DOHH2 (cell line): ENCODE results near the gene CCNT2.
"Not testable (repeated sequence)": the region's sequence is repeated elsewhere in the genome, so short reads cannot be mapped to it uniquely, and the experiment has no call there.

Source experiments
- H3F3A ChIP-seq: fragments of 200-600 bp; sonication (generic), shearing (Covaris generic); 2 replicates; pipeline ENCODE4 v1.6.0; 2016; ENCODE audit warnings: antibody characterized with exemption, mild to moderate bottlenecking; ENCODE audit not compliant: control insufficient read depth, insufficient read depth
- H3K27ac ChIP-seq: fragments of 200-600 bp; sonication (generic); 2 replicates; pipeline ENCODE4 v1.5.1; 2014; ENCODE audit warnings: low read depth, mild to moderate bottlenecking, low read length, moderate library complexity
- H3K27me3 ChIP-seq: fragments of 200-600 bp; sonication (generic); 2 replicates; pipeline ENCODE4 v1.6.1; 2014; ENCODE audit warnings: mild to moderate bottlenecking, low read length, mixed read lengths; ENCODE audit not compliant: control insufficient read depth
- H3K36me3 ChIP-seq: fragments of 200-600 bp; sonication (generic); 2 replicates; pipeline ENCODE4 v1.6.1; 2014; ENCODE audit warnings: mild to moderate bottlenecking, low read length, moderate library complexity, mixed read lengths; ENCODE audit not compliant: control insufficient read depth
- H3K4me1 ChIP-seq: fragments of 200-600 bp; sonication (generic); 2 replicates; pipeline ENCODE4 v1.6.1; 2014; ENCODE audit warnings: mild to moderate bottlenecking, low read length, mixed read lengths; ENCODE audit not compliant: control insufficient read depth
- H3K4me2 ChIP-seq: fragments of 200-600 bp; sonication (generic); 2 replicates; pipeline ENCODE4 v1.6.0; 2014; ENCODE audit warnings: mild to moderate bottlenecking, low read length, moderate library complexity
- H3K4me3 ChIP-seq: fragments of 200-600 bp; sonication (generic); 2 replicates; pipeline ENCODE4 v1.5.1; 2014; ENCODE audit warnings: mild to moderate bottlenecking, low read length, mixed read lengths
- H3K79me2 ChIP-seq: fragments of 200-600 bp; sonication (generic); 2 replicates; pipeline ENCODE4 v1.6.1; 2014; ENCODE audit warnings: mild to moderate bottlenecking, low read length, mixed read lengths; ENCODE audit not compliant: control insufficient read depth
- H3K9me2 ChIP-seq: fragments of 200-600 bp; sonication (generic); replicated peaks from 2 replicates; pipeline ENCODE4 v1.6.1; 2014; ENCODE audit warnings: mild to moderate bottlenecking, low read length, mixed read lengths; ENCODE audit not compliant: control insufficient read depth
- H3K9me3 ChIP-seq: fragments of 200-600 bp; sonication (generic); 2 replicates; pipeline ENCODE4 v1.6.1; 2014; ENCODE audit warnings: antibody characterized with exemption, low read length, mixed read lengths; ENCODE audit not compliant: control insufficient read depth, insufficient read depth
- H4K20me1 ChIP-seq: fragments of 200-600 bp; sonication (generic); 2 replicates; pipeline ENCODE4 v1.6.0; 2014; ENCODE audit warnings: low read depth, mild to moderate bottlenecking, antibody characterized with exemption, low read length, moderate library complexity; ENCODE audit not compliant: control insufficient read depth, insufficient read depth
- CTCF ChIP-seq: fragments of 200-600 bp; sonication (generic); IDR thresholded peaks from one replicate; pipeline ENCODE4 v1.5.1; 2014; ENCODE audit warnings: antibody characterized with exemption, mild to moderate bottlenecking, low read depth, low read length; ENCODE audit not compliant: poor library complexity, severe bottlenecking
- EZH2phosphoT487 ChIP-seq: fragments of 200-600 bp; sonication (generic); IDR thresholded peaks from 2 replicates; pipeline ENCODE4 v1.6.1; 2017; ENCODE audit warnings: borderline replicate concordance, mild to moderate bottlenecking, antibody characterized with exemption, low read length, moderate library complexity, mixed read lengths

The CCNT2 gene

GRCh38 chr2:134906726-134907125 is 11.9 kb upstream of the CCNT2 start:
- no peaks in the 10 kb centered on the region for H4K20me1 ChIP-seq
- TF ChIP-seq EZH2phosphoT487 (no peak), CTCF (no peak)

GRCh38 chr2:134907441-134908116 is 11.0 kb upstream of the CCNT2 start:
- not testable (repeated sequence) for H3K9me2 ChIP-seq, H3K79me2 ChIP-seq, H3K4me2 ChIP-seq, H4K20me1 ChIP-seq, H3K4me3 ChIP-seq, H3F3A ChIP-seq, H3K36me3 ChIP-seq, H3K9me3 ChIP-seq, H3K4me1 ChIP-seq, H3K27ac ChIP-seq, H3K27me3 ChIP-seq

More at GRCh38 chr2:134906726-134907125, 11.9 kb upstream of the CCNT2 start:
- H3K9me2 ChIP-seq = no peaks in the 10 kb centered on the region
- no peak overlapping the region for H3K4me3 ChIP-seq
- no peaks in the 10 kb centered on the region for H3K27me3 ChIP-seq
- H3K4me1 ChIP-seq = no peaks in the 10 kb centered on the region
- no peak overlapping the region for H3K27ac ChIP-seq
- no peaks in the 10 kb centered on the region for H3F3A ChIP-seq
- no peak overlapping the region for H3K4me2 ChIP-seq
- no peaks in the 10 kb centered on the region for H3K36me3 ChIP-seq
- no peaks in the 10 kb centered on the region for H3K79me2 ChIP-seq
- peaks cover 10% of the 10 kb centered on the region; the same call in 1 of the 2 replicates for H3K9me3 ChIP-seq

- peaks cover 16% of the 10 kb centered on the region; the same call in 1 of the 2 replicates for H3K9me3 ChIP-seq
- H3F3A ChIP-seq = no peaks in the 10 kb centered on the region
- H3K9me2 ChIP-seq = no peaks in the 10 kb centered on the region
- H3K79me2 ChIP-seq = no peaks in the 10 kb centered on the region
- no peak overlapping the region for H3K27ac ChIP-seq
- no peaks in the 10 kb centered on the region for H3K36me3 ChIP-seq
- no peaks in the 10 kb centered on the region for H3K27me3 ChIP-seq
- TF ChIP-seq EZH2phosphoT487 (no peak), CTCF (no peak)
- no peaks in the 10 kb centered on the region for H3K4me1 ChIP-seq
- H3K4me3 ChIP-seq = no peak overlapping the region
- no peaks in the 10 kb centered on the region for H4K20me1 ChIP-seq
- H3K4me2 ChIP-seq = no peak overlapping the region
Observed at GRCh38 chr2:134910763-134911399, 7.7 kb upstream of the CCNT2 start.

GRCh38 chr2:134911400-134911785 is 7.2 kb upstream of the CCNT2 start:
- H3K4me1 ChIP-seq = no peaks in the 10 kb centered on the region
- H3K36me3 ChIP-seq = no peaks in the 10 kb centered on the region
- H4K20me1 ChIP-seq = no peaks in the 10 kb centered on the region
- TF ChIP-seq CTCF = no peak
- TF ChIP-seq EZH2phosphoT487 = no peak
- no peaks in the 10 kb centered on the region for H3K79me2 ChIP-seq
- H3K27me3 ChIP-seq = no peaks in the 10 kb centered on the region
- H3F3A ChIP-seq = no peaks in the 10 kb centered on the region
- peaks cover 16% of the 10 kb centered on the region; the same call in 1 of the 2 replicates for H3K9me3 ChIP-seq
- H3K27ac ChIP-seq = no peak overlapping the region
- no peaks in the 10 kb centered on the region for H3K9me2 ChIP-seq
- no peak overlapping the region for H3K4me3 ChIP-seq
- H3K4me2 ChIP-seq = no peak overlapping the region
